Measurements from ENCODE around the gene LDHAL6A. TPM values are rescaled to one million over a fixed set of nuclear protein-coding genes. Genes with fewer than 3 reads are reported as not detected.

Gene LDHAL6A
- total and polyA plus RNA-seq, 2 donors (not counting 3 experiments of a cell fraction or from before 2014, with no cell fraction given), result not detected

GRCh38 chr11:18495271-18495670 lies 39.6 kb downstream of the LDHAL6A start:
- Histone ChIP-seq H3K4me2 (ENCODE audit: insufficient read depth, low read length) (no peak overlapping the region), H3K9me1 (replicated peaks; ENCODE audit: control insufficient read depth, extremely low read depth, insufficient read depth, low read length) (no peaks in the 10 kb centered on the region), H2AFZ (ENCODE audit: low read depth, low read length) (no peak overlapping the region), H3K4me1 (ENCODE audit: control insufficient read depth, extremely low read depth, insufficient read depth, low read length) (no peaks in the 10 kb centered on the region), H3K36me3 (ENCODE audit: control insufficient read depth in 2 of 2, extremely low read depth in 1 of 2, insufficient read depth in 2 of 2, low read length in 2 of 2) (peaks cover 2 to 17% of the 10 kb centered on the region in 2 experiments), H3K4me3 (replicated peaks in 1 of 3; ENCODE audit: insufficient read depth in 1 of 3, low read depth in 1 of 3, low read length in 3 of 3) (no peak overlapping the region), H3K9me3 (replicated peaks; ENCODE audit: control insufficient read depth, insufficient read depth, low read length) (no peaks in the 10 kb centered on the region), H3K27me3 (ENCODE audit: control insufficient read depth in 2 of 2, insufficient read depth in 2 of 2, low read length in 2 of 2) (no peaks in the 10 kb centered on the region), H3K9ac (replicated peaks; ENCODE audit: extremely low read depth, insufficient read depth, low read length) (no peak overlapping the region), H3K79me2 (ENCODE audit: control insufficient read depth, insufficient read depth, low read length) (no peaks in the 10 kb centered on the region), H4K20me1 (replicated peaks; ENCODE audit: control insufficient read depth, extremely low read depth, insufficient read depth, low read length) (no peaks in the 10 kb centered on the region), H3K27ac (ENCODE audit: insufficient read depth, low read depth, low read length) (no peak overlapping the region)
- TF ChIP-seq, protein P1, sequence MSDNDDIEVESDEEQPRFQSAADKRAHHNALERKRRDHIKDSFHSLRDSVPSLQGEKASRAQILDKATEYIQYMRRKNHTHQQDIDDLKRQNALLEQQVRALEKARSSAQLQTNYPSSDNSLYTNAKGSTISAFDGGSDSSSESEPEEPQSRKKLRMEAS (IDR thresholded peaks at IDR 0.05; ENCODE audit: insufficient read depth, insufficient read length), result no peak
- TF ChIP-seq JUN (IDR thresholded peaks at IDR 0.05; ENCODE audit: borderline replicate concordance, insufficient read depth, insufficient read length, low read depth), result no peak
- no peak for TF ChIP-seq FOS (IDR thresholded peaks at IDR 0.05; ENCODE audit: borderline replicate concordance, insufficient read depth, low read length)
- no peak for TF ChIP-seq POLR2AphosphoS5 (IDR thresholded peaks at IDR 0.05; ENCODE audit: insufficient read depth, low read depth, low read length)
- TF ChIP-seq MYC (IDR thresholded peaks at IDR 0.05; ENCODE audit: low read depth, low read length), result no peak
- TF ChIP-seq GATA2 (IDR thresholded peaks at IDR 0.05; ENCODE audit: insufficient read depth, insufficient read length, low read depth, low read length), result no peak
- TF ChIP-seq POLR2A (IDR thresholded peaks at IDR 0.05; ENCODE audit: low read depth, low read length), result no peak
- TF ChIP-seq EZH2 (IDR thresholded peaks at IDR 0.05; ENCODE audit: borderline replicate concordance, low read depth, low read length, severe bottlenecking), result no peak
- TF ChIP-seq CTCF (IDR thresholded peaks at IDR 0.05; ENCODE audit: extremely low read depth in 1 of 2, insufficient read depth in 1 of 2, low read depth in 1 of 2, low read length in 2 of 2), result no peak
- dilution Hi-C loops (cut with MboI; ENCODE audit: extremely low pct_ligation_motif_present, low sequenced_read_pairs), result no loop called here
- ChIA-PET POLR2A (no interaction called here), CTCF (no interaction called here)
- no TSS peak for BruUV-seq (replicated peaks)
- FAIRE-seq, result no peak
- no peak for DNase-seq (ENCODE audit: low read depth, low spot score)
- intact Hi-C loops (cut with micrococcal nuclease), result no loop called here
